HG03571 (cell line): ENCODE results near the gene TMCC2.
"Not testable (repeated sequence)": the region's sequence is repeated elsewhere in the genome, so short reads cannot be mapped to it uniquely, and the experiment has no call there.

Experiments
- ATAC-seq: cut with Tn5 transposase; IDR thresholded peaks from one replicate; pipeline ENCODE4 v1.9.1; 2021; ENCODE audit not compliant: unreplicated experiment

The TMCC2 gene

DNA sequence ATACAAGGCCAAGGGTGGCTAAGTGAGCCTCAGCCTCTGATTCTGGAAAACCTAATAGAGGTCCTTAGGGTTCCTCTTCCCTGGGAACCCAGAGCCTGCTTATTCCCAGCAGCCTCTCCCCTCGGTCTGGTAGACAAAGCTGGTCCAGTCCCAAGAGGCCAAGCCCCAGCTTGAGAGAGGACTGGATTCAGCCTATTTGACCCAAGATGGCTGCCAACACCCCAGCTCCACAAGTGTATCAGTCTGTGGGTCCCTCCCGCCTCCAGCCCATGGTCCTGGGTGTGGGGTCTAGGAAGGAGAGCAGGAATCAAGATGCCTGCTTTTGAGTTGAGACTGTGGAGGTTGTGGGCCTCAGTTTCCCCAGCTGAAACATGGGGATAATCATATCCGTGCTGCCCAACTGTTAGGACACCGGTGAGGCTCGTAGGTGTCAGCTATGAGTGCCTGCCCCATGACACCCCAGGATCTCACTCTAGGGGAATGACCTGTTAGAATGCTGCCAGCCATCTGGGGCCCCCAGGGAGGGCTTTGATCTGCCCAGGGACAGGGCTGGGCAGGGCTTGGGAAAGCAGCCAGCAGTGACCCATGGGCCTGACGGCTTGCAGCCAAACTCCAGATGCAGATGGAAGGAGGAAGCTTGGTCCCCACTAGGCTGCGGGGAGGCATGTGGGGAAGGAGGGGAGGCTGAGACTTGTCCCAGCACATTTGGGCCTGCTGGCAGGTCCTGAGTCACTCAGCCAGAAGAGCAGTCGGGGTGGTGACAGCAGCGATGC is 48.4 kb downstream of the TMCC2 start:
- no peak for ATAC-seq

DNA sequence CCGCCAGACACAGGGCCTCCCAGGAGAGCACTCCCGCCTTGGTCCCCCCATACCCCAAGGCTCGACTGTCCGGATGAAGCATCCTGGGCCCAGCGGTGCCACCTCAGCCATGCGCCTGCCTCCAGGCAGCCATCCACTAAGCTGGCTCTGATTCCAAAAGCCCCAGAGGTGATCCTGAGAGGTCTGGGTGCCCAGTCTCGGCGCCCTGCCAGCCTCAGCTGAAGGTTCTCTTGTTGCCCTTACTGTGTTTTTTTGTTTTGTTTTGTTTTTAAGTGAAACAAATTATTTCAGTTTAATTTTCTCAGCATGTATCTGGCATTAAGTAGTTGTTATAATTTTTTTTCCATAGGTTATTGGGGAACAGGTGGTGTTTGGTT is 48.9 kb downstream of the TMCC2 start:
- no peak for ATAC-seq

DNA sequence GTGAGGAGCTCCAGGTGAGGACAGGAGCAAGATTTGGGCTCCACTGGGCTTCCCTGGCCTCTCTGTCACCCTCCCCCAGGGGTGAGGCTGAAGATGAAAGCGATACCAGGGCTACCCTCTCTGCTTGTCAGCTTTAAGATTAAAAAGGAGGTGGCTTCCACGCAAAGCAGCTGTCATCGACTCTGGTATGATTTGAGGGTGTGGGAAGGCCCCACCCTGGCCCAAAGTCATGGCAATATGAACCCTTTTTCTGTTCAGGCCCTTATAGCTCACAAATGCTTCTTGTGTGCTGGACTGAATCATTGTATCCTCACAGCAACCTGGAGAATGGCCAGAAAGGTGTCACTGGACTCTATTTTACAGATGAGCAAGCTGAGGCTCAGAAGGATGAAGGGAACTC is 52.2 kb downstream of the TMCC2 start:
- no peak for ATAC-seq

DNA sequence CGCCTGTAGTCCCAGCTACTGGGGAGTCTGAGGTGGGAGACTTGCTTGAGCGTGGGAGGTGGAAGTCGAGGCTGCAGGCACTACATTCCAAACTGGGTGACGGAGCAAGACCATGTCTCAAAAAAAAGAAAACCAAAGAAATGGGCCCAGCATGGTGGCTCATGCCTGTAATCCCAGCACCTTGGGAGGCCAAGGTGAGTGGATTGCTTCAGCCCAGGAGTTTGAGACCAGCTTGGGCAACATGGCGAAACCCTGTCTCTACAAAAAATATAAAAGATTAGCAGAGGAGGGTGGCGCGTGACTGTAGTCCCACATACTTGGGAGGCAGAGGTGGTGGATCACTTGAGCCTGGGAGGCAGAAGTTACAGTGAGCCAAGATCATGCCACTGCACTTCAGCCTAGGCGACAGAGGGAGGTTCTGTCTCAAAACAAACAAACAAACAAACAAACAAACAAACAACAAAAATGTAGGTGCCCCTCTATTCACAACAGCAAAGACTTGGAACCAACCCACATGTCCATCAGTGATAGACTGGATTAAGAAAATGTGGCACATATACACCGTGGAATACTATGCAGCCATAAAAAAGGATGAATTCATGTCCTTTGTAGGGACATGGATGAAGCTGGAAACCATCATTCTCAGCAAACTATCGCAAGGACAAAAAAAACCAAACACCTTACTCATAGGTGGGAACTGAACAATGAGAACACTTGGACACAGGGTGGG is 53.1 kb downstream of the TMCC2 start:
- ATAC-seq = not testable (repeated sequence)

DNA sequence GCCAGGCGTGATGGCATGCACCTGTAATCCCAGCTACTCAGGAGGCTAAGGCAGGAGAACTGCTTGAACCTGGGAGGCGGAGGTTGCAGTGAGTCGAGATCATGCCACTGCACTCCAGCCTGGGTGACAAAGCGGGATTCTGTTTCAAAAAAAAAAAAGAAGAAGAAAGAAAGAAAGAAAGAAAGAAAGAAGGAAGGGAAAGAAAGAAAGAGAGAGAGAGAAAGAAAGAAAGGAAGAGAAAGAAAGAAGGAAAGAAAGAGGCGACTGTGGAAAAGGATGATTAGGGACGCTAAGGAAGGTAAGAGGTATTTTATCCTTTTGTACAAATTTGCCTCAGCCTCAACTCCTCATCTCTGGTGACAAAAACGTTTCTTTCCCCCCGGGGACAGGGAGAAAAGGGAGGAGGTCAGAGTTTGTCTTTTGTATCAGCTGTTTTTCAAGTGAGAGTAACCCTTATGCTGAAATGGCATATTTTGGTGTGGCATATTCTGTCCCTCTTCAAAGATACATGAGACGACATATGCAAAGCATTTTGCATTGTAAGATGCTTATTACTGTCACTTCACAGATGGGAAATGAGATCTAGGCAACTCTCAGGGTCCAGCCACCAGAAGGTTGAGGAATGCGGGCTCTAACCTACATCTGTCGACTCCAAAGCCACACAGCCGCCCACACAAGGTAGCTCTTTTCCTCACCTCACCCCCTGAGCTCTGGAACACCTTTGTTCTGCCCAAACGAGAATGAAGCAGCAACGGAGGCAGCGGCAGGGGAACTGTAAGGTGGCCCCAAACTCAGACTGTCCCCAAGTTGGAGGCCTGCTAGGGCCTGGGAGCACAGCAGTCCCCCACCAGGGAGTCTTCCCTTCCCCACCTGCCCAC is 55.8 kb downstream of the TMCC2 start:
- ATAC-seq = no peak

DNA sequence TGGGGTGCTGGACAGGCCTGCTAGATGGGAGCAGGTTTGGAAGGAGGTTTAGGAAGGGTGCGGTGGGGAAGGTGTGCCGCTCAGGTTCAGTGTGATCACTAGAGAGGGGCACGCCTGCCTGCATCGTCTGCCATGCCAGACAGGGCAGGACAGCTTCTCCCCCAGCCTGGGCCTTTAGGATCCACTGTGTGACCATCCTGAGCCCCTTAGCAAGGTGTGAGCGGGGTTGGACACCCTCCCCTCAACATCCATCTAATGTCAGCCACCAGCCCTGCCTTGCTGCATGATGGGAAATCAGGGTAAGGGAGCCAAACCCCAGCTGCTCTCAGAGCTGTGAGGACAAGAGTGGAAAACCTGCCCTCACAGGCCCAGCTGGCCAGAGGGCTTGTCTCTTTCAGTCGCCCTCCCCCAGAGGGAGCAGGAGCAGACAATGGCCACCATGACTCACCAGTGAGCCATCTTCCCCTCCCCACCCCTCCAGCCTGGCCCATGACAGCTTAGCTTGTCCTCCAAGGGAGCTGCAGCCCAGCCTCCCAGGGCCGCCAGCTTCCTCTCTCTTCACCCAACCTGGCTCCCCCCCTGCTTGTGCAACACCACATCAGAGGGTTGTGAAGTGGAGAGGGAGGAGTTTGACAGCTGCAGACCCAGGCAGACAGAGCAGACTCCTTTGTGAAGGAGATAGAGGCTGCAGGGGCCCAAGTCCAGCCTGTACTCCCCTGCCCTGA is 56.8 kb downstream of the TMCC2 start:
- ATAC-seq = no peak

DNA sequence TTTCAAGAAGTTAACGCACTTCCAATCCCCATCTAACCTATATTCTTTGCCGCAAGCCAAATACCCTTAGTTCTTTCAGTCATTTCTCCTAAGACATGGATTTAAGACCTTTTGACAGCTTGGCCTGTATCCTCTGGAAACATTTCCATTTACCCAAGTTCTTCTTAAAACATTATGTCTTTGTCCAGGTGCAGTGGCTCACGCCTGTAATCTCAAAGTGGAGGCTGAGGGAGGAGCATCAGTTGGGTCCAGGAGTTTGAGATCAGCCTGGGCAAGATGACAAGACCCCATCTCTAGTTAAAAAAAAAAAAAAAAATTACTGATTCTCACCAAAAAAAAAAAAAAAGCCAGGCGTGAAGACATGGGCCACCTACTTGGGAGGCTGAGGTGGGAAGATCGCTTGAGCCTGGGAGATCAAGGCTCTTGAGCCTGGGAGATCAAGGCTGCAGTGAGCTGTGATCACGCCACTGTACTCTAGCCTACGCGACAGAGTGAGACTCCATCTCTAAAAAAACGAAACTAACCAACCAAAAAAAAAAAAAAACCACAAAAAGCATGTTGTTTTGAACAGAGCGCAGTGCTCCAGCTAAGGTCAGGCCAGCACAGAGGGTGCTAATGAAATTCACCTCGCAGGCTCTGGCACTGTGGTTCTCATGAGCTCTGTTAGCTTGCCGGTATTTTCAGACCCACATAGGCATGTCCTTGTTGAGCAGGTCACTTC is 57.8 kb downstream of the TMCC2 start:
- no peak for ATAC-seq

DNA sequence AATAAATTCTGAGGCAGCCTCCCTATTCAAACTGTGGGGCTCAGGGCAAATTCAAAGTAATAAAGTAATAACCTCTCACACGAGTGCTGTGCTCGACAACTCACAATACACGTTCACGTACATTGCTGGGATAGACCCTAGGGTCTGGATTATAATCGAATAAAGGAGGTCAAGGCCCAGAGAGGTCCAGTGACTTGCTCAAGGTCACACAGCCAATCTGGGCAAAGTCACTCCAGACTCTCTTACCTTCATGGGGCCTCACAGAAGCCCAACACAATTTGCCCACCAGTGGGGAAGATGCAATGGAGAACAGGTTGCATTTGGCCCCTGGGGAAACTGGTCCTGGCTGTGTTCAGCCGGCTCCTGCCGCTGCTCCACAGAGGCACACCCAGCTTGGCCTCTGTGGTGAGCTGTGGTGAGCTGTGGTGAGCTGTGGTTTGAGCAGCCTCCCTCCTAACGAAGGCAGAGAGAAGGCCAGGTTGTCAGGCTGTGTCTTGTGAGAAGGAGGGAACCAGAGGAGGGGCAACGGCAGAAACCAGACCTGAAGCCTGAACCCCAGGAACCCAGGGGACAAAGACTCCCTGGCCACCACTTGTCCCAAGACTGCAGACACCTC is 58.7 kb downstream of the TMCC2 start:
- ATAC-seq = no peak

DNA sequence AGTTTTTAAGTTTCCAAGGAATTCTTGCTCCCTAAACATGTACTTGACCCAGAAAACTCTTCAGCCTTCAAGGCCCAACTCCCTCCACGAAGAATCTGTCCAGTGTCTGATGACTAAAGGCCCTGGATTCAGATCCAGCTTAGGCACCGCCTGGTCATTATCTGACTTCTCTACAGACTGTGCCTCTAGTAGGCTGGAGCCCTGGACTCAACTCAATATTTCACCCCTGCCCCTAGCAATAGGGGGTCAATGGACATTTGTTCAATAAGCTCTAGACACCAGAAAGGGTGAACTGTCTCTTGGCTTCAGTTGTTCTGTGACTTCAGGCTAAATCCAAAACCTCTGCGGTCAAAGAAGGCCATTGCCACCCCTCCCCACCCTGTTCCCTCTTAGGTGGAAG is 59.3 kb downstream of the TMCC2 start:
- no peak for ATAC-seq

DNA sequence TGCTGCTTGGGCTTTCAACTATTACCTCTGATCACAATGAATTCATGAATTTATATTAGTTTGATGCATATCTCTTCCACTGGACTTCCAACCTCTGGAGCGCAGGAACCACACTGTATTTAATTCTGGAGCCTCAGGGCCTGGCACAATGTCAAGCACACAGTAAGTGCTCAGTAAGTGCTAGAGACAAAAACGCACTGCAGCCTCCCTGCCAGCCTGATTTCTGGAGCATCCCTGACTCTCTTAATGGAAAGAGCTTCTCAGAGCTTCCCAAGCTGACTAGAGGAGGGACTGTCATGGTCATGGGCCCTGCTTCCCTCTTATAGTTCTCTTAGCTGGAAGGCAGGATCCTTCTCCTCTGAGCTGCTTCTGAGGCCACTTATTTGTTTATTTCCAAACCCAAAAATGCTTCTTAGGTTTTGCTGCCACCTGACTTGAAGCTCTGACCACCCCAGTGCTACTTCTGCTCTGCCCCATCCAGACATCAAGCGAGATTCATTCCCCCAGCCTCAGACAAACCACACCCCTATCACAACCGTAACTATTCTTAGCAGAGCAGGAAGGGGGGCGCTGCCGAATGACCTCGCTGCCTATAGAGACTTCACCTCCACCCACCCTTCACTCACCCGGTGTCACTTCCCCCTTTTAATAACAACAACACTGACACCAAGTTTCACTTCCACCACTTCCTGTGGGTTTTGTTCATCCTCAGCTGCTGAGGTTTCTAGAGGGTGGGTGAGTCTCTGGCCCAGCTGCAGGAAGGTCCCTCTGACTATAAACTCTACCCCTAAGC is 60.2 kb downstream of the TMCC2 start:
- peak; percentile 82 for ATAC-seq

DNA sequence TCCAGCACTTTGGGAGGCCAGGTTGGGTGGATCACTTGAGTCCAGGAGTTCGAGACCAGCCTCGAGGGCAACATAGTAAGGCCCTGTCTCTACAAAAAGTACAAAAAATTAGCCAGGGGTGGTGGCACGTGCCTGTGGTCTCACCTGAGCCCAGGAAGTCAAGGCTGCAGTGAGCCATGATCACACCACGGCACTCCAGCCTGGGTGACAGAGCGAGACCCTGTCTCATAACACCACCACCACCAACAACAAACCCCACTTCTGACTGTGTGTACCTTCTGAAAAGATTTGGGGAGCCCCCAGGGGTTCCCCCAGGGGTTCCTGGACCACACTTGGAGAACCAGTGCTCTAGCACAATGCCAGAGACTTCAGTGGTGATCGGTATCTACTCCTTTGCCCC is 63.9 kb downstream of the TMCC2 start:
- ATAC-seq = no peak

DNA sequence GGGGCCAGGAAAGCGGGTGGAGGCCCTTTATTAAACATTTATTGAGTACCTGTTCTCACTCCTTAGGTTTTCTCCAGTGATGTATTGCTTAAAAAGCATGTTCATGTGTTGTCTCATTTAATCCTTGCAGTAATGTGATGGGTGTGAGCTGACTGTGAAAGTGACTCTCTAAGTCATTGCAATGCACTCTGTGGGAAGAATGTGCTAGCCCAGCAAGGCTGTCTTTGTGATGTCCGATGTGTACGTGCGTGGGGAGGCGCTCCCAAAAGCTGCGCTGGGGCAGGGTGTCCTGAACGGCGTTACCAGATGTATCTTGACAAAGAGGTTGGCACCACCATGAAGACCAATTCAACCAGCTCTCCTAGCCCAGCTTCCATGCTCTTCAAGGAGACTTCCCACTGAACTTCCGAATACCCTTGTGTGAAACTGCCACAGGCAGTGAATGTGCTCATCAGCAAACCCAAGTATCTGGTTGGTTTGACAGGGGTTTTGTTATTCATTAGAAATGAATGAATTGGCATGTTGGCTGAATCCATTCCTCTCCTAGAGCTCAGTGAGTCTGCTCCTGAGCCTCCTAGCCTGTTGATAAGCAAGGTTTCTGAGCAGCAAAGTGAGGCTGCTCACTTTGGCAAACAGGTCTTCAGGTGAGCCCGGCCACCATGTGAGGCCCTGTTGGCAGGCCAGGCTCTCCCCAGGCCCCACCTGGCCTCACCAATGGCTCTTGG is 65.8 kb downstream of the TMCC2 start:
- no peak for ATAC-seq

DNA sequence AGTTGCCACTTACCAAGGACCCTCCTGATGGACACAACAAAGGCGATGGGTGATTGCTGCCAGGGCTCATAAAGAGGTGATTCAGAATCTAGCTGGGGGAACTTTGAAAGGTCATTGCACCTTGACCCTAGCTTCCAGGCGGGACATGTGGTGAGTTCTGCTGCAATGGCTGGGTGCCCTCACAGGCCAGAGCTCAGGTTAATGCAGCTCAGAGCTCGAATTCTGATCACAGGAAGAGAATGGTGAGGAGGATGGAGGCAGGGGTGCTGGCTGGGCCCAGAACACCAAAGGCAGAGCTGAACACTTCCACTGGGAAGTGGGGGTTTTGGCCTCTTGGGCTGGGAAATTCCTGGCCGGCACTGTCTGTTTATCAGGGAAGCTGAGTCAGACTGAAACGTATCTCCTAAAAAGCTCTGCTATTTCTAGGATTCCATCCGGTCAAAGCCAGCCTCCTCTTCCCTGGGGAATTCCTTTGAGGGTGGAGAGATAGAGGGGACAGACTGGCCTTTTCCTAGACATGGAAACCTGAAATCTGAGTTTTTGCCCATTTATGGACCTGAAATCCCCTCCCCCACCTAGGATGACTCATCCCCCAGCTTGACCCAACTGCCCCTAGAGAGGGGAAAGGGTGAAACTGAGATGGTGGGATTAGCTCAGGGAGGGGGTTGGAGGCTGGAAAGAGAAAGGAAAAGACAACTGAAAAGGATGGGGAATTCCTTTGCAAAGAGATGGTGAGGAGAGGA is 66.6 kb downstream of the TMCC2 start:
- no peak for ATAC-seq

DNA sequence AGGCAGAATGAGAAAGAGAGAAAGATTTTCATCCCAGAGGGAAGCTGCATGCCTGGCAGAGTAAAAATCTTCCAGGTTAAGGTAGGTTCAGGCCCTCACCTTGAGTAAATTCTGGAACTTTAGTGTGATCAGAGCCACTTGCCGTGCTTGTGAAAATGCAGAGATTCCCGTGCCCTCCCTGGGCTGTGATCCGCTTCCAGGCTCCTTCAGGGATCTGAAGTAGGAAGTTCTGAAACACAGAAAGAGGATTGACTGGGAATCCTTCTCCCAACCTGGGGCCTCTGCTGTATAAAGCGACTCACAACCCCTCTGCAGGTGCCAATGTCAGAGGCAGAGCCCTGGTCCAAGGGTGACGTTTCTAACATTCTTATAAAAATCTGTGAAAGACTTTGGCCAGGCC is 67.2 kb downstream of the TMCC2 start:
- ATAC-seq = no peak

DNA sequence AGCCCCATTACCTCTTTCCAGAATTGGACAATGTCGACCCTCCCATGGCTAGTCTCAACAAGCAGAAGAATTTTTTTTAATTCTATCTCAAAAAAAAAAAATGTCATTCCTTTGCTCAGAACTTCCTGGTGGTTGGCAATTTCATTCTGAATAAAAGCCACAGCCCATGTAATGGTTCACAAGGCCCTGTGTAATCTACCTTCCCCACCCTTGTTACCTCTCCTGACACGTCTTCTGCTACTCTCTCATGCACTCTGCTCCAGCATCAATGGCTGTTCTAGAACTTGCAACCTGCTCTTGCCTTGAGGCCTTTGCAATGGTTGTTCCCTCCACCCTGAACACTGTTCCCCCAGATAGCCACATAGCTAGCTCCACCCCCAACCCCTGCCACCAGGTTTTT is 68.4 kb downstream of the TMCC2 start:
- ATAC-seq = no peak

DNA sequence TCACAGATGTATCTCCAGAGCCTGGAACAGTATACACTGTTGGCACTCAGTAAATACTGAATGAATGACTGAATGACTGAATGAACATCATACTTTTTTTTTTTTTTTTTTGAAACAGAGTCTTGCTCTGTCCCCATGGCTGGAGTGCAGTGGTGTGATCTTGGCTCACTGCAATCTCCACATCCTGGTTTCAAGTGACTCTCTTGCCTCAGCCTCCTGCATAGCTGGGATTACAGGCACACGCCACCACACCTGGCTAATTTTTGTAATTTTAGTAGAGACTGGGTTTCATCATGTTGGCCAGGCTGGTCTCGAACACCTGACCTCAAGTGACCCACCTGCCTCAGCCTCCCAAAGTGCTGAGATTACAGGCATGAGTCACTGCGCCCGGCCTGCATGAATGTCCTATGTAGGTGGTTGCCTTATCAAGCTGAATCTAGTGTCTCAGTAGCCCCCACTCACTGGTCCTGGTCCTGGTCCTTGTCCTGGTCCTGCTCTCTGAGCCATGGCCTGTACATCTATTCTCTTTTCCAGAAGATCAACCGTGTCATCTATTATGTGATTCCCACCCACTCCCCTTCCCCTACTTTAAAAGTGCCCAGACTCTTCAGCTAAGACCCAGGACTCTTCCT is 69.9 kb downstream of the TMCC2 start:
- not testable (repeated sequence) for ATAC-seq
